Adrenal gland (tissue), 5 donors: ENCODE results near the gene VSIR.

ENCODE experiments used
- CTCF ChIP-seq, 6 experiments: fragments of 450-650 bp in 4 of 6; fragments of 200-600 bp in 2 of 6; sonication (generic) in 1 of 6; IDR thresholded peaks; 1 replicate in 5 of 6; 2 replicates in 1 of 6; pipeline versions ENCODE4 v1.5.1 to v1.8.0; 2016 to 2021; ENCODE audit warnings: antibody characterized with exemption in 6 of 6, mild to moderate bottlenecking in 2 of 6, moderate library complexity in 1 of 6
- POLR2A ChIP-seq, 2 donors: fragments of 450-650 bp; IDR thresholded peaks; one replicate each; pipeline ENCODE4 v1.6.1; 2017; ENCODE audit warnings: antibody characterized with exemption in 2 of 2, mild to moderate bottlenecking in 2 of 2, moderate library complexity in 1 of 2
- donor health status: DM: no; HTN: no; CAD: no.

DNA sequence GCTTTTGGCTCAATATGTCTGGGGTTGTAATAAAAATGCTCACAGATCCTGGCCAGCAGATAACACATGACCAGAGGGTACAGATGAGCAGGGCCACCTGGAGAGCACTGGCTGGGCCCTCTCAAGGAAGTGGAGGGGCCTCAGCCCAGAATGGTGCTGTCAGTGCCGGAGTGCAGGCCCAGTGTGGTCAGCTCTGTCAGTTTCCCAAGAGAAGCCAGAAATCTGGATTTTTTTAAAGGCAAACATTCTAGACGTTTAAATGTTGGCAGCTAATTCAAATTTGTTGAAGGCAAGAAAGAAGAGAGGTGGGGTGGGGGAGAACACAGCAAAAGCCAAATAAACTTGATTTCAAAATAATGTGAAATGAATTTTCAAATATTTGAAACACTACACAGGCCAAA lies 55.8 kb downstream of the VSIR start:
- TF ChIP-seq POLR2A (IDR thresholded peaks at IDR 0.05) (no peak), CTCF (IDR thresholded peaks at IDR 0.05) (no peak)
